Adrenal gland (tissue), 12 donors: ENCODE results near the gene DNM1L. TPM values are rescaled to one million over a fixed set of nuclear protein-coding genes. Genes with fewer than 3 reads are reported as not detected.

Experiments
- DNase-seq, 7 donors: peaks; one replicate each; pipeline ENCODE4 v3.0.0-alpha.2; 2019 to 2020
- H3K27ac ChIP-seq, 5 donors: fragments of 200-600 bp; sonication (generic) in 4 of 5; 1 replicate in 3 of 5; 2 replicates in 2 of 5; pipeline versions ENCODE4 v1.5.1 to v1.8.0; 2016 to 2020; ENCODE audit warnings: mild to moderate bottlenecking in 1 of 5
- H3K27me3 ChIP-seq: fragments of 200-600 bp; 2 replicates; pipeline ENCODE4 v1.8.0; 2021
- H3K36me3 ChIP-seq, 2 donors: fragments of 200-600 bp; replicated peaks in 1 of 2; 1 replicate in 1 of 2; 2 replicates in 1 of 2; pipeline versions ENCODE4 v1.5.1 to v1.8.0; 2018 to 2022
- H3K4me1 ChIP-seq, 2 donors: fragments of 200-600 bp; replicated peaks in 1 of 2; 1 replicate in 1 of 2; 2 replicates in 1 of 2; pipeline versions ENCODE4 v1.5.1 to v1.8.0; 2018 to 2021
- H3K4me3 ChIP-seq, 4 donors: fragments of 200-600 bp; sonication (generic) in 3 of 4; one replicate each; pipeline ENCODE4 v1.5.1; 2016 to 2018
- H3K9me3 ChIP-seq, 3 donors: fragments of 200-600 bp; sonication (generic) in 1 of 3; replicated peaks in 1 of 3; 1 replicate in 2 of 3; 2 replicates in 1 of 3; pipeline versions ENCODE4 v1.5.1 to v1.8.0; 2016 to 2021
- POLR2A ChIP-seq, 2 donors: fragments of 450-650 bp; IDR thresholded peaks; one replicate each; pipeline ENCODE4 v1.6.1; 2017; ENCODE audit warnings: antibody characterized with exemption in 2 of 2, mild to moderate bottlenecking in 2 of 2, moderate library complexity in 1 of 2
- WGBS, 4 donors: extraction: QIAGEN DNeasy Blood & Tissue Kit in 2 of 4; methylation state at CpG; one replicate each; pipeline versions ENCODE4 v1.1.5 to v1.1.7; 2013 to 2017; 5-methylcytosine and 5-hydroxymethylcytosine counted together
- intact Hi-C, 2 donors: fragments of 100-400 bp; cut with DNase I; formaldehyde crosslinking; loops; one replicate each; pipeline versions ENCODE4 v1.14.1 to v1.15.0; 2022 to 2023
- polyA plus RNA-seq, 3 donors: library from polyadenylated mRNA; stranded (reverse); fragments of 200-250 nt in 2 of 3; fragments of 350-450 nt in 1 of 3; fragmentation: Illumina TruSeq in 1 of 3; extraction: RNeasy Lipid Tissue Mini Kit (QIAGEN cat#74804) in 1 of 3; gene quantifications; one replicate each; pipeline ENCODE4 v1.2.3, GENCODE V29; 2013 to 2014
- total RNA-seq, 9 donors: library from RNA; depleted of rRNA in 4 of 9; stranded (reverse); fragments of >200 nt in 4 of 9; fragments of 120-200 nt in 1 of 9; fragmentation: NEBNext Ultra II Directional in 1 of 9; extraction: Animal tissue kit (Norgen Biotek cat#: 25700) in 1 of 9; gene quantifications; one replicate each; pipeline versions ENCODE4 v1.1.0 to v1.2.4, GENCODE V29; 2013 to 2023
- TF ChIP-seq, protein P1 (sequence below), 6 experiments: fragments of 450-650 bp in 4 of 6; fragments of 200-600 bp in 2 of 6; sonication (generic) in 1 of 6; IDR thresholded peaks; 1 replicate in 5 of 6; 2 replicates in 1 of 6; pipeline versions ENCODE4 v1.5.1 to v1.8.0; 2016 to 2021; ENCODE audit warnings: antibody characterized with exemption in 6 of 6, mild to moderate bottlenecking in 2 of 6, moderate library complexity in 1 of 6
- donor health status: healthy with polysubstance abuse.
- donor health status: Bipolar disorder and iron deficiency.
- donor health status: DM: yes; HTN: yes; CAD: no.
- donor health status: DM: no; HTN: no; CAD: no.
- donor health status: DM: no; HTN: no; CAD: no.
- donor health status: DM: yes; HTN: yes; CAD: no.

The DNM1L gene
- total and polyA plus RNA-seq, 12 donors: 25.3 to 78.1 (median 42.7) TPM

DNA sequence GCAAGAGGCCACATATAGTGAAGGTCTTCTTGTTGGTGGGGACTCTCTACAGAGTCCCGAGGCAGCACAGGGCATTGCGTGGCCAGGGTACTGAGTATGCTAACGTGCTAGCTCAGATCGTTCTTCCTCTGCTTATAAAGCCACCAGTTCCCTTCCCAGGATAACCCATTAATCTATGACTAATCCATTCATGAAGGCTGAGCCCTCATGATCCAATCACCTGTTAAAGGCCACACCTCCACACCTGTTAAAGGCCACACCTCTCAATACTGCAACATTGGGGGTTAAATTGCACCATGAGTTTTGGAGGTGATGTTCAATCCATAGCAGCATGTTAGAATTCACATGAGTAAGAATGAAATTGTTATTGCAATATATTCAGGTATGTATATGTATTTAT is 89.4 kb downstream of the DNM1L start:
- Histone ChIP-seq H3K27me3 (no peaks in the 10 kb centered on the region), H3K27ac (no peak overlapping the region), H3K36me3 (no peaks in the 10 kb centered on the region), H3K4me3 (no peak overlapping the region), H3K9me3 (no peaks in the 10 kb centered on the region), H3K4me1 (no peaks in the 10 kb centered on the region)
- WGBS, 4 donors: 49 to 76% (median 60%) methylated on average over 4 of the region's 4 CpGs
- TF ChIP-seq POLR2A (IDR thresholded peaks at IDR 0.05): no peak
- TF ChIP-seq, protein P1, sequence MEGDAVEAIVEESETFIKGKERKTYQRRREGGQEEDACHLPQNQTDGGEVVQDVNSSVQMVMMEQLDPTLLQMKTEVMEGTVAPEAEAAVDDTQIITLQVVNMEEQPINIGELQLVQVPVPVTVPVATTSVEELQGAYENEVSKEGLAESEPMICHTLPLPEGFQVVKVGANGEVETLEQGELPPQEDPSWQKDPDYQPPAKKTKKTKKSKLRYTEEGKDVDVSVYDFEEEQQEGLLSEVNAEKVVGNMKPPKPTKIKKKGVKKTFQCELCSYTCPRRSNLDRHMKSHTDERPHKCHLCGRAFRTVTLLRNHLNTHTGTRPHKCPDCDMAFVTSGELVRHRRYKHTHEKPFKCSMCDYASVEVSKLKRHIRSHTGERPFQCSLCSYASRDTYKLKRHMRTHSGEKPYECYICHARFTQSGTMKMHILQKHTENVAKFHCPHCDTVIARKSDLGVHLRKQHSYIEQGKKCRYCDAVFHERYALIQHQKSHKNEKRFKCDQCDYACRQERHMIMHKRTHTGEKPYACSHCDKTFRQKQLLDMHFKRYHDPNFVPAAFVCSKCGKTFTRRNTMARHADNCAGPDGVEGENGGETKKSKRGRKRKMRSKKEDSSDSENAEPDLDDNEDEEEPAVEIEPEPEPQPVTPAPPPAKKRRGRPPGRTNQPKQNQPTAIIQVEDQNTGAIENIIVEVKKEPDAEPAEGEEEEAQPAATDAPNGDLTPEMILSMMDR (IDR thresholded peaks at IDR 0.05): no peak
- intact Hi-C loops: loop anchor here in 1 of 2 donors (10.0 kb wide), 1 partner anchor 146 kb away; no protein-coding TSS in a partner anchor
- no peak for DNase-seq

DNA sequence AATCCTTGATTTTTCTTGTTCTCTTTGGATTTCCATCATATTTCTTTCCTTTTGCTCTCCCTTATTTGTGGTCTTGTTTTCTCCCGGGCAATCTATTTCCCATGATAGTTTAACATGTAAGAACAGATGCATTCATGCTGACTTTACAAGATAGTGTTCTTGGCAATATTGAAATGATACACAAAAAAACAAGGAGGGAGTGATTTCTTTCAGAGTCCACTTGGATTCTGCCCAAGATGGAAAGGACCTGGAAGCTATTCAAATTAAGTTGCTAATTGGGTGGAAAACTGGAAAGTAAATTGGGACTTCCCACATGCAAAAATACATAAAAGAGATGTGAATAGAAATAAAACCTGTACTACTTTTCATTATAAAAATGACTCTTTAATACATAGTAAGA is 91.0 kb downstream of the DNM1L start:
- Histone ChIP-seq H3K4me1 (no peaks in the 10 kb centered on the region), H3K27me3 (no peaks in the 10 kb centered on the region), H3K27ac (no peak overlapping the region), H3K4me3 (no peak overlapping the region), H3K9me3 (no peaks in the 10 kb centered on the region), H3K36me3 (no peaks in the 10 kb centered on the region)
- TF ChIP-seq POLR2A (IDR thresholded peaks at IDR 0.05): no peak
- TF ChIP-seq, protein P1 (IDR thresholded peaks at IDR 0.05): no peak
- intact Hi-C loops: no loop called here
- DNase-seq: no peak
- 34 to 54% (median 46%) methylated on average over 1 of the region's 1 CpG for WGBS, 4 donors

DNA sequence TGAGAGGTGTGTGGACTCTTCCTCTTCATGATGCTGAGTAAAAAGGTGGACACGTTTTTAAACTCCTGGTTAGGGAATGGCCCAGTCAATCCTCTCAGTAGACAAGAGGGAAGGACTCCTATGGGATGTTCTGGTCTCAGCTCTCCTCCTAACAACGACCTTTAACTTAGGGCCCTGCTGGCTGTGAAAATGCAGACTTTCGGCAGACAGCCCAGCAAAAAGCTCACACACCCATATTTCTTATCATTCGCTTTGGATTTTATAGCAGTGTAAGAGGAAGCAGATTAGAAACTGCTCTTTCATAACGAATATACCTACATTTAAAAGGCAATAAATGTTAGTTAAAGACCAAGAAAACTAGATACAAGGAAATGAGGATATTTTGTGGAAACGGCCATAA is 94.6 kb downstream of the DNM1L start:
- no peak overlapping the region for H3K27ac ChIP-seq
- intact Hi-C loops: no loop called here
- 40 to 52% (median 43%) methylated on average over 6 of the region's 6 CpGs for WGBS, 4 donors
- no peaks in the 10 kb centered on the region for H3K4me1 ChIP-seq
- TF ChIP-seq, protein P1 (IDR thresholded peaks at IDR 0.05): no peak
- TF ChIP-seq POLR2A (IDR thresholded peaks at IDR 0.05): no peak
- no peaks in the 10 kb centered on the region for H3K27me3 ChIP-seq
- H3K4me3 ChIP-seq: no peak overlapping the region
- H3K9me3 ChIP-seq: no peaks in the 10 kb centered on the region
- H3K36me3 ChIP-seq: no peaks in the 10 kb centered on the region
- no peak for DNase-seq

DNA sequence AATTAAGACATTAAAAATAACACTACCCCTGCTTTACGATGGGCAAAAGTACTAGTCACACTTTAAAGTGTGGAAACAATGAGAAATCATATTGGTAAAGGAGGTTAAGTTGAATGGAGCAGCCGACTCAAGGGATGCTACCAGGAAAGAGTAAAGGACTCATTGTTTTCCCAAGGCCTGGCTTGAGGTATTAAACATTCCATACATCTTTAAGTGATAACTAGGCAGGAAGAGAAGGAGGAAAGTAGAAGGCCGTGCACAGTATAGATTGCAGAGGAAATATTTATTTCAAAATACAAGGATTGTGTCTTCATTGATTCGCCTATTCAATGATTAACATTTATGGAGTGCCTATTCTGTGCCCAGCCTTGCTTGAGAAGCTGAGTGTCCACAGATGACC is 97.2 kb downstream of the DNM1L start:
- WGBS, 4 donors: 67 to 80% (median 72%) methylated on average over 4 of the region's 4 CpGs
- intact Hi-C loops: no loop called here
- TF ChIP-seq, protein P1 (IDR thresholded peaks at IDR 0.05): no peak
- no peak for TF ChIP-seq POLR2A (IDR thresholded peaks at IDR 0.05)

More for the DNA sequence above, 97.2 kb downstream of the DNM1L start:
- no peaks in the 10 kb centered on the region for H3K36me3 ChIP-seq
- no peaks in the 10 kb centered on the region for H3K9me3 ChIP-seq
- no peak overlapping the region for H3K4me3 ChIP-seq
- DNase-seq: no peak
- no peaks in the 10 kb centered on the region for H3K27me3 ChIP-seq
- no peak overlapping the region for H3K27ac ChIP-seq
- no peaks in the 10 kb centered on the region for H3K4me1 ChIP-seq
